Duodenal mucosa (tissue), 2 donors: ENCODE results near the gene RIPOR3.

Experiments used
- H3K27ac ChIP-seq: one replicate; pipeline ENCODE4 v1.7.0; 2013; ENCODE audit warnings: low read depth, low read length
- H3K27me3 ChIP-seq, 2 donors: one replicate each; pipeline ENCODE4 v1.7.0; 2013; ENCODE audit warnings: low read length in 2 of 2, control low read depth in 1 of 2; ENCODE audit not compliant: insufficient read depth in 2 of 2, control insufficient read depth in 1 of 2
- H3K36me3 ChIP-seq, 2 donors: one replicate each; pipeline ENCODE4 v1.7.0; 2013; ENCODE audit warnings: low read length in 2 of 2, control low read depth in 1 of 2; ENCODE audit not compliant: insufficient read depth in 2 of 2, control insufficient read depth in 1 of 2
- H3K4me1 ChIP-seq, 2 donors: one replicate each; pipeline ENCODE4 v1.7.0; 2013; ENCODE audit warnings: low read length in 2 of 2, control low read depth in 1 of 2; ENCODE audit not compliant: insufficient read depth in 2 of 2, control insufficient read depth in 1 of 2
- H3K4me3 ChIP-seq, 2 donors: one replicate each; pipeline ENCODE4 v1.7.0; 2013; ENCODE audit warnings: low read length in 2 of 2, low read depth in 1 of 2
- H3K9ac ChIP-seq, 2 donors: one replicate each; pipeline ENCODE4 v1.7.0; 2013; ENCODE audit warnings: low read length in 2 of 2, low read depth in 1 of 2
- H3K9me3 ChIP-seq, 2 donors: one replicate each; pipeline ENCODE4 v1.7.0; 2013; ENCODE audit warnings: low read length in 2 of 2, control low read depth in 1 of 2; ENCODE audit not compliant: control insufficient read depth in 1 of 2

Gene RIPOR3

DNA sequence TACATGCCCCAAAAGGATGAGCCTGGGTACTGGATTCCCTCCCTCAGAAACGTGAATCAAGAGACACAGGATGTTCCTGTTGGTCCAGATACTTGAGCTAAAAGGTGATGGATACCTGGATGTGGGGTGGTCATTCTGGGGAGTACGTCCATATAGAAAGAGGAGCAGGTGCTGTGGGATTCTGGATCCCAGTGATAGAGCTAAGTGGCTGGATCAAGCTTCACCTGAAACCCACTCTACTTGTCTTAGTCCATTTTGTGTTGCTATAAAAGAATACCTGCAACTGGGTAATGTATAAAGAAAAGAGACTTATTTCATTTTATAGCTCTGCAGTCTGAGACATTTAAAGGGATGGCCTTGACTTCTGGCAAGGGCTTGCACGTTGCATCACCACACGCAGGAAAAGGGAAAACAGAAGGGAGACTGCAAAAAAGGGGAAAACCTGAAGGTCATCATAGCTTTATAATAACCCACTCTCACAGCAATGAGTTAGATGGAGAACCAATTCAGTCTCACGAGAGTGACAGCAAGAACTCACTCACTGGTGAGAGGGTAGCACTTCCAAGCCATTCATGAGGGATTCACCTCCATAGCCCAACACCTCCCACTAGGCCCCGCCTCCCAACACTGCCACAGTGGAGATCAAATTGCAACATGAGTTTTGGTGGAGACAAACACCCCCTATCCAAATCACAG, 31.2 kb downstream of the RIPOR3 start:
- no peak overlapping the region for H3K27ac ChIP-seq

GRCh38 chr20:50658804-50659380, 32.5 kb downstream of the RIPOR3 start:
- Histone ChIP-seq H3K4me3 (no peak overlapping the region), H3K27ac (no peak overlapping the region), H3K4me1 (peaks cover 18 to 39% of the 10 kb centered on the region in 2 donors), H3K9ac (no peak overlapping the region), H3K27me3 (no peaks in the 10 kb centered on the region), H3K36me3 (no peaks in the 10 kb centered on the region), H3K9me3 (no peaks in the 10 kb centered on the region)

More for the DNA sequence above, 31.2 kb downstream of the RIPOR3 start:
- peaks cover 18 to 39% of the 10 kb centered on the region in 2 donors for H3K4me1 ChIP-seq
- no peaks in the 10 kb centered on the region for H3K36me3 ChIP-seq
- H3K4me3 ChIP-seq = no peak overlapping the region
- H3K9ac ChIP-seq = no peak overlapping the region
- H3K9me3 ChIP-seq = no peaks in the 10 kb centered on the region
- H3K27me3 ChIP-seq = no peaks in the 10 kb centered on the region

GRCh38 chr20:50655311-50655880, 35.9 kb downstream of the RIPOR3 start:
- no peak overlapping the region for H3K4me3 ChIP-seq
- peaks cover 0 to 16% of the 10 kb centered on the region in 2 donors for H3K4me1 ChIP-seq
- peak overlapping the region; percentile 52 for H3K27ac ChIP-seq
- no peak overlapping the region for H3K9ac ChIP-seq
- H3K27me3 ChIP-seq = no peaks in the 10 kb centered on the region
- no peaks in the 10 kb centered on the region for H3K9me3 ChIP-seq
- H3K36me3 ChIP-seq = no peaks in the 10 kb centered on the region

DNA sequence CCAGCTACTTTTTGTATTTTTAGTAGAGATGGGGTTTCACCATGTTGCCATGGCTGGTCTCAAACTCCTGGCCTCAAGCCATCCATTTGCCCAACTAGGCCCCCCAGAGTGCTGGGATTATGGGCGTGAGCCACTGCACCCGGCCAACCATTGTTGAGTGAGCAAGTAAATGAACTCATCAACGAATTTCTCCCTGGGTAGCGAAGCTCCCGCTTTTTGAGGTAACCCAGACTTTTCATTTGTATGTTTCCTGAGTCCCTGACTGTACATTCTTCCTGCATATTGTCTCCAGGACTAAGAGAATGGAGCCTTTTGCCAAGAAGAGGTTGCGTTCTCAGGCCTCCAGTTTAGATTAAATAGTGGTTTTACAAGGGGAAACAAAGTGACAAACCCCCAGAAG, 36.4 kb downstream of the RIPOR3 start:
- Histone ChIP-seq H3K9ac (no peak overlapping the region), H3K27ac (peak overlapping the region; percentile 52), H3K27me3 (no peaks in the 10 kb centered on the region), H3K36me3 (no peaks in the 10 kb centered on the region), H3K9me3 (no peaks in the 10 kb centered on the region), H3K4me3 (no peak overlapping the region), H3K4me1 (peaks cover 0 to 11% of the 10 kb centered on the region in 2 donors)

- Histone ChIP-seq H3K9ac (no peak overlapping the region), H3K9me3 (no peaks in the 10 kb centered on the region), H3K4me3 (no peak overlapping the region), H3K27me3 (no peaks in the 10 kb centered on the region), H3K36me3 (no peaks in the 10 kb centered on the region), H3K4me1 (no peaks in the 10 kb centered on the region), H3K27ac (no peak overlapping the region)
These were observed 38.5 kb downstream of the RIPOR3 start for GRCh38 chr20:50652702-50653294.

DNA sequence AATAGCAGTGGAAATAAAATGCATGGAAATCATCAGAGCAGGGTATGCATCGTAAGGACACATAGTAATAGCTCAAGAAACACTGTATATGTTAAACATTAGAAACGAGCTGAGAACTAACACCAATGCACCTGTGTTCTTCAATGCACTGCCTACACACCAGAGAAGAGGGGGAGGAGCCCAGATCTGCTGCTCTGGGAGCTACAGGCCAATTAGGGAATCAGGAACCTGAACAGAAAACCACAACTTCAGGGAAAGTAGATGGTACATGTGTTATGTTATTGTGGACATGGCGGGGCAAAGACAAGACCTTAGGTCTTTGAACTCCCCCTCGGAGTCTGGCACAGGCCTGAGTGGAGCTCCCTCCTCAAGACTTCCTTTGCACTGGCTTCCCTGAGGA, 39.7 kb downstream of the RIPOR3 start:
- no peak overlapping the region for H3K4me3 ChIP-seq
- H3K9me3 ChIP-seq = no peaks in the 10 kb centered on the region
- H3K27ac ChIP-seq = no peak overlapping the region
- no peaks in the 10 kb centered on the region for H3K27me3 ChIP-seq
- no peak overlapping the region for H3K9ac ChIP-seq
- no peaks in the 10 kb centered on the region for H3K4me1 ChIP-seq
- H3K36me3 ChIP-seq = no peaks in the 10 kb centered on the region

DNA sequence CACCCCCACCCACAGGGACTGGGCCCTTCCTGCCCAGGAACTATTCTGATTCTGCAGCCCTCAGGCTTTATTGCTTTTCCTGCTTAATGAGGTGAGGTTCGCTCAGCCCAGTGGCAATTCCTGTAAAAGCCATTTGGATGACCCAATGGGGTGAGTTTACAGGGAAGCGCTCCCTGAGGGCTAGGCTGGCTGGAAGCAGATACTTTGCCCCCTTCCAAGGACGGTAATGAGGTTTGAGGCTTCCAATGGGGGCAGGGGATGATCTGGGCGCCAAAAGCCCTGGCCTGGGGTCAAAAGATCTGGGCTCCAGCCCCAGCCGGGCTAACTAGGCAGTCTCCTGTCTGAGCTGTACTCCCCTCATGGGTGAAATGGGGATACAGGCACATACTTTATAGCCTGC, 41.8 kb downstream of the RIPOR3 start:
- H3K27ac ChIP-seq = no peak overlapping the region
- no peak overlapping the region for H3K4me3 ChIP-seq
- peaks cover 5 to 7% of the 10 kb centered on the region in 2 donors for H3K4me1 ChIP-seq
- no peak overlapping the region for H3K9ac ChIP-seq
- H3K9me3 ChIP-seq = no peaks in the 10 kb centered on the region
- no peaks in the 10 kb centered on the region for H3K36me3 ChIP-seq
- no peaks in the 10 kb centered on the region for H3K27me3 ChIP-seq

- H3K36me3 ChIP-seq = no peaks in the 10 kb centered on the region
- H3K27ac ChIP-seq = no peak overlapping the region
- no peaks in the 10 kb centered on the region for H3K9me3 ChIP-seq
- H3K9ac ChIP-seq = no peak overlapping the region
- H3K4me3 ChIP-seq = no peak overlapping the region
- no peaks in the 10 kb centered on the region for H3K27me3 ChIP-seq
- peaks cover 5 to 7% of the 10 kb centered on the region in 2 donors for H3K4me1 ChIP-seq
These were observed 42.7 kb downstream of the RIPOR3 start for GRCh38 chr20:50648651-50649050.

GRCh38 chr20:50646483-50646996, 44.8 kb downstream of the RIPOR3 start:
- Histone ChIP-seq H3K27ac (no peak overlapping the region), H3K9ac (no peak overlapping the region), H3K9me3 (no peaks in the 10 kb centered on the region), H3K4me1 (peaks cover 5 to 7% of the 10 kb centered on the region in 2 donors), H3K27me3 (no peaks in the 10 kb centered on the region), H3K36me3 (no peaks in the 10 kb centered on the region), H3K4me3 (no peak overlapping the region)
